H1 (cell line): Measurements from ENCODE around the gene OMP. TPM values are rescaled to one million over a fixed set of nuclear protein-coding genes. Genes with fewer than 3 reads are reported as not detected.

Experiments
- ASH2L ChIP-seq: fragments of 200-600, 300-600 bp; sonication (generic); IDR thresholded peaks from one replicate; pipeline ENCODE4 v1.7.1; 2017; ENCODE audit warnings: low read length
- ATF3 ChIP-seq: IDR thresholded peaks from 2 replicates; pipeline ENCODE4 v1.6.1; 2011; ENCODE audit warnings: low read depth, mild to moderate bottlenecking, low read length; ENCODE audit not compliant: insufficient read depth
- BRCA1 ChIP-seq: IDR thresholded peaks from 2 replicates; pipeline ENCODE4 v1.6.1; 2012; ENCODE audit warnings: low read depth, low read length, improper control_type of control experiment
- CHD2 ChIP-seq: IDR thresholded peaks from 2 replicates; pipeline ENCODE4 v1.6.1; 2012; ENCODE audit warnings: low read length, improper control_type of control experiment
- CTBP2 ChIP-seq: IDR thresholded peaks from 2 replicates; pipeline ENCODE4 v1.7.0; 2011; ENCODE audit warnings: borderline replicate concordance, mild to moderate bottlenecking, moderate library complexity, mixed read lengths, low read length; ENCODE audit not compliant: insufficient read depth, insufficient read length
- CTCF ChIP-seq, 3 experiments: IDR thresholded peaks; 1 replicate in 2 of 3; 2 replicates in 1 of 3; pipeline versions ENCODE4 v1.5.1 to v1.6.1; 2011; ENCODE audit warnings: low read length in 3 of 3, mild to moderate bottlenecking in 3 of 3, inconsistent platforms in 2 of 3, low read depth in 1 of 3, moderate library complexity in 1 of 3; ENCODE audit not compliant: insufficient read depth in 1 of 3; ENCODE audit errors: control extremely low read depth in 1 of 3
- E2F6 ChIP-seq: IDR thresholded peaks from 2 replicates; pipeline ENCODE4 v1.6.1; 2012; ENCODE audit warnings: inconsistent platforms
- EP300 ChIP-seq, 2 experiments: IDR thresholded peaks; 1 replicate in 1 of 2; 2 replicates in 1 of 2; pipeline ENCODE4 v1.6.1; 2011 to 2012; ENCODE audit warnings: low read depth in 2 of 2, low read length in 2 of 2, mild to moderate bottlenecking in 2 of 2, borderline replicate concordance in 1 of 2, inconsistent platforms in 1 of 2, moderate library complexity in 1 of 2
- EZH2 ChIP-seq: fragments of 200-600 bp; sonication (generic); IDR thresholded peaks from 2 replicates; pipeline ENCODE4 v1.7.1; 2012; ENCODE audit warnings: low read depth, mild to moderate bottlenecking, moderate library complexity, low read length, inconsistent platforms; ENCODE audit not compliant: severe bottlenecking
- FOSL1 ChIP-seq: IDR thresholded peaks from 2 replicates; pipeline ENCODE4 v1.6.1; 2011; ENCODE audit warnings: mild to moderate bottlenecking, low read depth, low read length, moderate library complexity; ENCODE audit not compliant: insufficient read depth
- GABPA ChIP-seq: IDR thresholded peaks from 2 replicates; pipeline ENCODE4 v1.6.1; 2011; ENCODE audit warnings: mild to moderate bottlenecking, low read length, moderate library complexity, borderline replicate concordance; ENCODE audit not compliant: insufficient read depth
- MAFK ChIP-seq: IDR thresholded peaks from 2 replicates; pipeline ENCODE4 v1.6.1; 2012; ENCODE audit warnings: low read depth, mild to moderate bottlenecking, improper control_type of control experiment, low read length
- PHF8 ChIP-seq: fragments of 200-600 bp; sonication (generic); conservative IDR thresholded peaks from 2 replicates; pipeline ENCODE4 v1.7.1; 2012; ENCODE audit warnings: low read depth, mild to moderate bottlenecking, inconsistent platforms, low read length, moderate library complexity
- POU5F1 ChIP-seq: IDR thresholded peaks from 2 replicates; pipeline ENCODE4 v1.6.1; 2011; ENCODE audit warnings: low read depth, mild to moderate bottlenecking, low read length, moderate library complexity
- RBBP5 ChIP-seq: IDR thresholded peaks from 2 replicates; pipeline ENCODE4 v1.7.1; 2012; ENCODE audit warnings: low read depth, mild to moderate bottlenecking, inconsistent platforms, low read length, moderate library complexity, borderline replicate concordance
- RXRA ChIP-seq: IDR thresholded peaks from 2 replicates; pipeline ENCODE4 v1.6.1; 2011; ENCODE audit warnings: low read depth, mild to moderate bottlenecking, low read length, moderate library complexity; ENCODE audit not compliant: insufficient read depth
- SIRT6 ChIP-seq: IDR thresholded peaks from one replicate; pipeline ENCODE4 v1.7.1; 2012; ENCODE audit warnings: low read length, inconsistent platforms
- SIX5 ChIP-seq: IDR thresholded peaks from 2 replicates; pipeline ENCODE4 v1.6.1; 2011; ENCODE audit warnings: mild to moderate bottlenecking, low read depth, low read length
- SRF ChIP-seq: IDR thresholded peaks from 2 replicates; pipeline ENCODE4 v1.6.1; 2011; ENCODE audit warnings: mild to moderate bottlenecking, low read depth, low read length, moderate library complexity
- TAF7 ChIP-seq: optimal IDR thresholded peaks from 2 replicates; pipeline ENCODE3; 2011; ENCODE audit warnings: low read depth, mild to moderate bottlenecking, inconsistent platforms, low read length, moderate library complexity, borderline replicate concordance
- TBP ChIP-seq: IDR thresholded peaks from 2 replicates; pipeline ENCODE4 v1.6.1; 2011; ENCODE audit warnings: low read depth, low read length, improper control_type of control experiment
- polyA plus RNA-seq, 7 experiments: library from polyadenylated mRNA; depleted of rRNA in 3 of 7; stranded (reverse) in 5 of 7; unstranded in 2 of 7; fragments of >200 nt in 5 of 7; fragments of 200-250 nt in 2 of 7; gene quantifications; 1 replicate in 5 of 7; 2 replicates in 1 of 7; 4 replicates in 1 of 7; pipeline versions ENCODE4 v1.2.1 to v1.2.3, GENCODE V29; 2011 to 2013; ENCODE audit warnings: missing spikeins in 2 of 7, mixed read lengths in 2 of 7
- total RNA-seq: library from RNA; stranded (reverse); fragmentation: NEBNext Ultra II Directional; extraction: Animal tissue kit (Norgen Biotek cat#: 25700); gene quantifications from 2 replicates; pipeline ENCODE4 v1.2.1, GENCODE V29; 2021

OMP gene
- total and polyA plus RNA-seq, 2 of the 8 experiments (the other 6 are each of a cell fraction or from before 2014, with no cell fraction given) = not detected

- no peak for TF ChIP-seq E2F6
- no peak for TF ChIP-seq MAFK
- TF ChIP-seq CHD2 = no peak
- no peak for TF ChIP-seq SRF
- TF ChIP-seq BRCA1 = no peak
- peak; percentile 52; the same call in 1 of the 2 replicates for TF ChIP-seq RBBP5
- no peak for TF ChIP-seq TBP
- TF ChIP-seq EP300 (IDR thresholded peaks at IDR 0.05; ENCODE audit: borderline replicate concordance in 1 of 2, low read depth in 2 of 2, low read length in 2 of 2) = no peak
- no peak for TF ChIP-seq SIRT6
- no peak for TF ChIP-seq CTBP2
- no peak for TF ChIP-seq PHF8
- no peak for TF ChIP-seq EZH2
- TF ChIP-seq CTCF (IDR thresholded peaks at IDR 0.05; ENCODE audit: control extremely low read depth in 1 of 3, insufficient read depth in 1 of 3, low read depth in 1 of 3, low read length in 3 of 3) = no peak
- peak; percentile 92 for TF ChIP-seq ASH2L
- no peak for TF ChIP-seq GABPA
- no peak for TF ChIP-seq ATF3
- TF ChIP-seq SIX5 = no peak
- TF ChIP-seq FOSL1 = no peak
- no peak for TF ChIP-seq RXRA
- no peak for TF ChIP-seq POU5F1
- no peak for TF ChIP-seq TAF7
Observed at GRCh38 chr11:77147668-77148321, 45.2 kb downstream of the OMP start (continued).
